ENCODE data around the gene TEDC1. TPM values are rescaled to one million over a fixed set of nuclear protein-coding genes. Genes with fewer than 3 reads are reported as not detected.

Gene TEDC1
- polyA plus RNA-seq, 1 experiment = 6.4 TPM

DNA sequence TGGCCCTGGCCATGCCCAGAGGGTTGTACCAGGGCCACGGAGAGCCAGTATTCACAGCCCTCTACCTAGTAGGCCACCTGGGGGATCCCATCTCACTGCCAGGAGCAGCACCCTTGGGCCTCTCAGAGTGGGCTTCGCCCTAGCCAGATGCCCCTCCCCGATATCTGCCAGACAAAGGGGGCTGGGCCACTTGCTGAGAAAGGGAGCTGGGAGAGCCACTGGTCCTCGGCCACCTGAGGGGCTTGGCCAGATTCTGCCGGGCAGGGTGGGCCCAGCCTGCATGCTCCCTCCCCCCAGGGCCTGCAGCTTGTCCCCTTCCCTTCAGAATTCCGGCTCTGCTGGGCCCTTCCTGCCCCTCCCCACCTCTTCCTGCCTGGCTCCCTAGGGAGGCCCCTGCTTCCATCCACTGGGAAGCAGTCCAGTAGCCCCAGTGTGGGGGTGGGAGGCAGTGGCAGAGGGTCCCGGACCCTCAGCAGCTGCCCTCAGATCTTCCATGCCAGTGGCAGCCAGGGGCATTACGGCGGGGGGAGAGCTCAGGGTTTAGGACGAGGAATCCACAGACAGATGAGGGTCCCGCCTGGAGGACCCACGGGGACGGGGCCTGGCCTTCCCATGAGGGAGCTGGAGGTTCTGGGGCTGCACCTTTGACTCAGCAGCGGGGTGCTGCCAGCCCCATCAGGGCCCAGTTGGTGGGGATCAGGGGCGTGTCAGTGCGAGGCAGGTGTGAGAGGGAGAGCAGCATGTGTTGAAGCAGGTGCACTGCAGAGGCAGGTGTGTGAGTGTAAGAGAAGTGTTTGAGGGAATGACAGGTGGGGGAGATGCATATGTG is 14.0 kb upstream of the TEDC1 start:
- Histone ChIP-seq H3K27me3 (ENCODE audit: control insufficient read depth, insufficient read depth, low read length) (no peaks in the 10 kb centered on the region), H3K4me3 (ENCODE audit: low read depth, low read length) (no peak overlapping the region), H3K36me3 (ENCODE audit: control insufficient read depth, insufficient read depth, low read length) (no peaks in the 10 kb centered on the region; the same call in 1 of the 2 replicates)
- TF ChIP-seq, protein P1, sequence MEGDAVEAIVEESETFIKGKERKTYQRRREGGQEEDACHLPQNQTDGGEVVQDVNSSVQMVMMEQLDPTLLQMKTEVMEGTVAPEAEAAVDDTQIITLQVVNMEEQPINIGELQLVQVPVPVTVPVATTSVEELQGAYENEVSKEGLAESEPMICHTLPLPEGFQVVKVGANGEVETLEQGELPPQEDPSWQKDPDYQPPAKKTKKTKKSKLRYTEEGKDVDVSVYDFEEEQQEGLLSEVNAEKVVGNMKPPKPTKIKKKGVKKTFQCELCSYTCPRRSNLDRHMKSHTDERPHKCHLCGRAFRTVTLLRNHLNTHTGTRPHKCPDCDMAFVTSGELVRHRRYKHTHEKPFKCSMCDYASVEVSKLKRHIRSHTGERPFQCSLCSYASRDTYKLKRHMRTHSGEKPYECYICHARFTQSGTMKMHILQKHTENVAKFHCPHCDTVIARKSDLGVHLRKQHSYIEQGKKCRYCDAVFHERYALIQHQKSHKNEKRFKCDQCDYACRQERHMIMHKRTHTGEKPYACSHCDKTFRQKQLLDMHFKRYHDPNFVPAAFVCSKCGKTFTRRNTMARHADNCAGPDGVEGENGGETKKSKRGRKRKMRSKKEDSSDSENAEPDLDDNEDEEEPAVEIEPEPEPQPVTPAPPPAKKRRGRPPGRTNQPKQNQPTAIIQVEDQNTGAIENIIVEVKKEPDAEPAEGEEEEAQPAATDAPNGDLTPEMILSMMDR (IDR thresholded peaks at IDR 0.05; ENCODE audit: insufficient read depth, low read depth, low read length) = no peak
- no peak for DNase-seq (ENCODE audit: low read depth)
- ChIA-PET CTCF (interaction anchor here (0.9 to 1.3 kb wide), 2 partner anchors 9 to 13 kb away, joined by 3 to 11 read pairs; partner anchors contain the start of gene TEDC1), POLR2A (no interaction called here)

DNA sequence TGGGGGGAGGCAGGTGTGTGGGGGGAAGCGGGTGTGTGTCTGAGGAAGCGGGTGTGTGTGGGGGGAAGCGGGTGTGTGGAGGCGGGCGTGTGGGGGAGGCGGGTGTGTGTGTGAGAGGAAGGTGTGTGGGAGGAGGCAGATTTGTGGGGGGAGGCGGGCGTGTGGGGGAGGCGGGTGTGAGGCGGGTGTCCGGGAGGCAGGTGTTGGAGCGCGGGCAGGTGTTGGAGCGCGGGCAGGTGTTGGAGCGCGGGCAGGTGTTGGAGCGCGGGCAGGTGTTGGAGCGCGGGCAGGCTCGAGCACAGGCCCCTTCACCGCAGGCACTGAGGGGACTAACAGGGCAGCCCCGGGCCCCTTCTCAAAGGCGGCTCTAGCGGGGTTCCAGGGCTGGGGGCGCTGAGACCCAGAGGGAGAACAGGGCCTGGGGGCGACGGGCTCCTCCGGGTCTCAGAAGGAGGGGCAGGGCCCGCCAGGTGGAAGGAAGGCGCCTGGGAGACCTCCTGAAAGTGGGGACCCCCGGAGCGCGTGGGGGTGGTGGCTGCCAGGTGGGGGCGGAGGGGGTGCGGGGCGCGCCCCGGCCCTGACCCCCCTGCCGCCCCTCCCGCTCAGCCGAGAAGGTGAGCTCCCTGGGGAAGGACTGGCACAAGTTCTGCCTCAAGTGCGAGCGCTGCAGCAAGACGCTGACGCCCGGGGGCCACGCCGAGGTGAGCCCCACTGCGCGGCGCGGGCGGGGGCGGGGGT is 13.2 kb upstream of the TEDC1 start:
- CTCF ChIA-PET = no interaction called here
- no peak overlapping the region for H3K4me3 ChIP-seq (ENCODE audit: low read depth, low read length)
- H3K36me3 ChIP-seq (ENCODE audit: control insufficient read depth, insufficient read depth, low read length) = no peaks in the 10 kb centered on the region
- no peak for DNase-seq (ENCODE audit: low read depth)
- TF ChIP-seq, protein P1 (IDR thresholded peaks at IDR 0.05; ENCODE audit: insufficient read depth, low read depth, low read length) = no peak
- POLR2A ChIA-PET = no interaction called here
- H3K27me3 ChIP-seq (ENCODE audit: control insufficient read depth, insufficient read depth, low read length) = no peaks in the 10 kb centered on the region

DNA sequence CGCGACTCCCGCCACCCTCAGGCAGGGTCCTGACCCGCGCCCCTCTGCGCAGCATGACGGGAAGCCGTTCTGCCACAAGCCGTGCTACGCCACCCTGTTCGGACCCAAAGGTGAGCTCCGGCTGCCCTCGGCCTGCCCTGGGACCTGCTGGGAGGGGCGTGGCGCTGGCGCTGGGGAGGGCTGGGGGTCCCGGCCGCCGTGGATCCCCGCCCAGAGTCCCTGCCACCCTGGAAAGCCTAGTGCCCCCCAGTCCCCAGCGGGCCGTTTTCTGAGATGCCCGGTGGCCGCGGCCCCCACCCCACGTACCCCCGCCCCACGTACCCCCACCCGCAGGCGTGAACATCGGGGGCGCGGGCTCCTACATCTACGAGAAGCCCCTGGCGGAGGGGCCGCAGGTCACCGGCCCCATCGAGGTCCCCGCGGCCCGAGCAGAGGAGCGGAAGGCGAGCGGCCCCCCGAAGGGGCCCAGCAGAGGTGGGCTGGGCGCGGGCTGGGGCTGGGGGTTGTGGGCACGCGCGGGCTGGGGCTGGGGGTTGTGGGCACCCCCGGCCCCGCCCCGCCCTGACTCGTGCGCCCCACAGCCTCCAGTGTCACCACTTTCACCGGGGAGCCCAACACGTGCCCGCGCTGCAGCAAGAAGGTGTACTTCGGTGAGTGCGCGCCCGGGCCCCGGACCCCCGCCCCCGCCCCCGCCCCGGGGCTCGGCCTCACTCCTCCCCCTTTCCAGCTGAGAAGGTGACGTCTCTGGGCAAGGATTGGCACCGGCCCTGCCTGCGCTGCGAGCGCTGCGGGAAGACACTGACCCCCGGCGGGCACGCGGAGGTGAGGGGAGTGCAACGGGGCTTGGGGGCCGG is 12.4 kb upstream of the TEDC1 start:
- POLR2A ChIA-PET = no interaction called here
- Histone ChIP-seq H3K36me3 (ENCODE audit: control insufficient read depth, insufficient read depth, low read length) (no peaks in the 10 kb centered on the region), H3K4me3 (ENCODE audit: low read depth, low read length) (no peak overlapping the region), H3K27me3 (ENCODE audit: control insufficient read depth, insufficient read depth, low read length) (no peaks in the 10 kb centered on the region)
- TF ChIP-seq, protein P1 (IDR thresholded peaks at IDR 0.05; ENCODE audit: insufficient read depth, low read depth, low read length) = no peak
- DNase-seq (ENCODE audit: low read depth) = no peak
- CTCF ChIA-PET = no interaction called here

DNA sequence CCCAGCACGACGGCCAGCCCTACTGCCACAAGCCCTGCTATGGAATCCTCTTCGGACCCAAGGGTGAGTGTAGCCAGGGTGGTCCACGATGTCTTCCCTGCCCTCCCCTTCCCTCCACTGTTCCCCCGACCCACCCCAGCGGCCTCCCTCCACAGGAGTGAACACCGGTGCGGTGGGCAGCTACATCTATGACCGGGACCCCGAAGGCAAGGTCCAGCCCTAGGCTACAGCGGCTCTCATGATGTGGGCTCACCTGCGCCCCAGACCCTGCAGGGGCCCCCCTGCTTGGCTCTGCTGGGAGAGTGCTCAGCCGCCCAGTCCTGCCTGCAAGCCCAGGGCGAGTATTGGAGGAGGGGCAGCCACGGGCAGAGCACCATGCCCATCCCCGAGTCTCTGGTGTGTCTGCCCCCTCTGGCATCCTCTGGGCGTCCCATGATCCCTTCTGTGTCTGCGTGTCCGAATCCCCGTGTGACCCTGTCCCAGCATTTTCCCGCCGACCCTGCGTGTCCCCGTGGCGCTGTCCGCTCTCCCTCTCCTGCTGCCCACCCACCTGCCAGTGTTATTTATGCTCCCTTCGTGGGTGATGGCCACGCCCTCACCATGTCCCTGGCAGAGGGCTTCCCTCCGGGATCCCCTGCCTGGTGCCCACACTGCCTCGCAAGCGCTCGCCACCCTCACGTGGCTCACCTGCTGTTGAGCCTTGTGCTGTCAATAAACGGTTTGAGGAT is 11.5 kb upstream of the TEDC1 start:
- no peaks in the 10 kb centered on the region for H3K36me3 ChIP-seq (ENCODE audit: control insufficient read depth, insufficient read depth, low read length)
- TF ChIP-seq, protein P1 (IDR thresholded peaks at IDR 0.05; ENCODE audit: insufficient read depth, low read depth, low read length) = no peak
- H3K27me3 ChIP-seq (ENCODE audit: control insufficient read depth, insufficient read depth, low read length) = no peaks in the 10 kb centered on the region
- H3K4me3 ChIP-seq (ENCODE audit: low read depth, low read length) = no peak overlapping the region
- DNase-seq (ENCODE audit: low read depth) = no peak
- ChIA-PET CTCF (interaction anchor here (2.7 to 2.9 kb wide), 2 partner anchors 10 to 108 kb away, joined by 25 to 61 read pairs; no protein-coding TSS in a partner anchor), POLR2A (no interaction called here)

Measured in BJ (cell line).